GM18909 (cell line): ENCODE data around the gene WDR7.
A peak's percentile ranks its signal among the peaks of the same experiment; 100 is the strongest.

ENCODE experiments used
- ATAC-seq: cut with Tn5 transposase; IDR thresholded peaks from one replicate; pipeline ENCODE4 v1.9.1; 2021; ENCODE audit warnings: mild to moderate bottlenecking; ENCODE audit not compliant: unreplicated experiment, poor library complexity

WDR7 gene

DNA sequence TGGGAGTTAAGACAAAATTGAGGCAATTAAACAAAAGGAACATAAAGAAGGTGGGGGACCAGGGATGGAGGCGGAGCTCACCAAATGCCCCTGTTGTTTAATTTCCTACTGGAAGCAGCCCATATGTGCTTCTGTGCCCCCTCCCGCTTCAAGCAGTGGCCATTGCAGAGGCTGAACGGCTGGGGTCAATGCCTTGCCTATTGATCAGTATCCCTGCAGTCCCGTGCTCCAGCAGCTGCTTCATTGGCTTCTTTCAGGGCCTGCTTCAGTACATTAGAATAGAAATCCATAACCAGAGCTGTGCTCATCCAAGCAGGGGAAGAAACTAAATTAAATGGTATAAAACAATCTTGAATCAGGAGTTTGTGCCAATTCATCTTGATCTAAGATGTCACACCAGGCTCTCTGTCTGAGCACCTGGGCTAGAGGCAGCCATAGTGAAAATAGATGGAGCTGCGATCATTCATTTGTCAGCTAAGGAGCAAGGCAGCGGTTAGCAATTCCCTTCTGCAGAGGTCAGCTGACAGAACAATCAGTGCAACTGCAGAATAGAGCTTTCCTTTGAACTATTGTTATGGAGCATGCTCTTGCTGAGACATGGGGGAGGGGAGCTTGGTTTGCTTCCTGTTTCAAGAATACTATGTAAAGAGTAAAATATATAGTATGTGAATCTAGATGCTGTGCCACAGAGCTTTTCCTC lies 222.4 kb downstream of the WDR7 start:
- no peak for ATAC-seq

DNA sequence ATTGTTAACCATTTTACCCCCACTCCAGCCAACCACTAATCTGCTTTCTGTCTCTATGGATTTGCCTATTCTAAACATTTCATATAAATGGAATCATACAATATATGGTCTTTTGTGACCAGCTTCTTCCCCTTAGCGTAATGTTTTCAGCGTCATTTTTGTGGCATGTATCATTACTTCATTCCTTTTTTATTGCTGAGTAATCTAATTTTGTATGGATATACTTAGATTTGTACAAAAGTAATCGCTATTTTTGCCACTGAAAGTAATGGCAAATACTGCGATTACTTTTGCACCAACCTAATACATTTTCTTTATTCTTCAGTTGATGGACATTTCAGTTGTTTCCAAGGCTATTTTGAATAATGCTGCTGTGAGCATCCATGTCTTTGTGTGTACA lies 227.6 kb downstream of the WDR7 start:
- no peak for ATAC-seq

DNA sequence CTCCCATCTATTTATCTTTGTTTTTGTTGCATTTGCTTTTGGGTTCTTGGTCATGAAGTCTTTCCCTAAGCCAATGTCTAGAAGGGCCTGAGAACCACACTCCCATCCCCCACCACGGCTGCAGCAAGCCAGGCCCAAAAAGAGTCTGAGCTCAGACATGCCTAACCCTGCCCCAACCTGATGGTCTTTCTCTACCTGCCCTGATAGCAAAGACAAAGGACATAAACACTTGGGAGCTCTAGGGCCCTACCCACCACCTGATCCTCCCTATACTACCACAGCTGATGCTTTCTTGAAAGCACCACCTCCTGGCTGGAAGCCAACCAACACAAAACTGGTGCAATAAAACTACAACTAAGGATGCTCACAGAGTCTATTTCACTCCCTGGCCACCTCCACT lies 233.4 kb downstream of the WDR7 start:
- ATAC-seq, result no peak

DNA sequence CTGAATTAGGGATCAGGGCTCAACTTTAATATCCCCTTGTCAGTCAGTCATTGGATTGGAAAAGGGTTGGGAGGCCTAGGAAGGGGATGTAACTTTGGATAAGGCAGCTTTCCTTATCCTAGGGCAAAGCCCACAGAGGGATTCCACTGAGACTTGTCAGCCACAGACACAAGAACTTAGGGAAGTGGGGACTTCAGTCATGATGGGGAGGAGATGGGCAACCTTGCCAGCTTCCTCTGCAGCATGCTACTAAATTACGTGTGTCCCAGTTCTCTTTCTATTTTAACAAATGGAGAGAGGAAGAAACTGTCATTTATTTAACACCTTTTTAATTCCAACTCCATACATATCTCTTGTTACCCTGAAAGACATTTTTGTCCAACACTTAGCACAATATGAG lies 237.8 kb downstream of the WDR7 start:
- ATAC-seq, result no peak

DNA sequence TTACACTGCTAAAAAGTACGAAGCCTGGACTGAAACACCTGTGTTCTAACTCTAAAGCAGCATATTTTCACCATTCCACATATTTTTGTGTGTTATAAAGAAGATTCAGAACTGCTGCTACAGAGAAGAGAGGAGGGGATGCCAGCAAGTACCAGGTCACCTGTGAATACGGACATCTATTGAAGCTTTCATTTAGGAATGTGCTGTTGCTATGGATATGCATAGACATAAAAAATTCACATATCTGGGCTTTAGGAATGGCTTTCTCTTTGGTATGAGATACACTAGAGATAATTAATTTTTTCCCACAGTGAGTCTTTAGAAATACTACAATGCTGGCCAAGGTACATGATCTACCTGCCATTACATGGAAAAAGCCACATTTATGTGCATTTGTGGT lies 238.5 kb downstream of the WDR7 start:
- ATAC-seq, result no peak

DNA sequence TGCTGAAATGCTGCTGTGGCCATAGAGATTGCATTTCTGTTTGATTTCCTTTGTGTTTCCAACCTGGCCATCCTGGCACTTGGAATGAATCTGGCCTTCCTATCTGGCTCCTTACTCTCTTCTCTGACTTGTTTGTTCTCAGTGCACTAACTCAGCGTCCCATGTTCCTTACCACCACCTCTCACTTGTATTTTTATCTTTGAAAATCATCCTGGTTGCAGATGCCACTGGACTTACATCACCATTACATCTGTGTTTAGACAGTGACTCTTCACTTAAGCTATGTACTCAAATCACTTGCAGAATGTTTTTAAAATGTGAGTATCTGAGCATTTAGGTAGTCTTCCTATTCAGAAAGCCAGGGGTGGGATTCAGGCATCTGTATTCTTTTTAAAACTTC lies 239.5 kb downstream of the WDR7 start:
- ATAC-seq, result no peak

DNA sequence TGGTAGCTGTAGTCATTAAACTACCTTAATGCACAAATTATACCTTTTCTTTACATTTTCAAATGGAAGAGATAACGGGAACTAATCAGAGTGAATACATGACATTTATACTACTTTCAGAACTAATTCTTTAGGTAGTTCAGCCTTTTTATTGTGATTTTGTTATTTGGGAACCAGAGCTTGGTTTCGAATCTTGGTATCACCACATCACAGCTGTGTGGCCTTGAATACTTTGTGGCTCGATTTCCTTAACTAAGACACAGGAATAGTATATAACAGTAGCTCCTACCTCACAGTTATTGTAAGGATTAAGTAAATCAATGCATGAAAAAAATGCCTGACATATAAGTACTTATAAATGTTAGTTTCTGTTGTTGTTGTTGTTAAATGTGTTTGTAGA lies 240.0 kb downstream of the WDR7 start:
- no peak for ATAC-seq

DNA sequence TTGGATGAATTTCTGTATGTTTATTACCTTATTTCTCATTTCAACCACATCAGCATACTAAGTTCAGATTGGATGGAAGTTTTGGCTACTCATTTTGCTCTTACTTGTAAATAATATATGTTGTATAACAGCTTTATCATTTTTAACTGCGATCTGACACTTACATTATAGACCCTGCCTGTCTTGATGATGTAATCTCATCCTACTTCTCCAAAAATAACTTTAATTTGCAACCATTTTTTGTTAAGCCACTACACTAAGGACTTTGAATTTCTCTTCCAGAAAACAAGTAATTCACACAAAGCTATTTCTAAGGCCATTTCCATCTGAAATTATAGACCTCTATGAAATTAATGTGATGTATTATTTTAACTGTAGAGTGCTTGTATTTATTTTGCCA lies 240.7 kb downstream of the WDR7 start:
- ATAC-seq, result no peak

DNA sequence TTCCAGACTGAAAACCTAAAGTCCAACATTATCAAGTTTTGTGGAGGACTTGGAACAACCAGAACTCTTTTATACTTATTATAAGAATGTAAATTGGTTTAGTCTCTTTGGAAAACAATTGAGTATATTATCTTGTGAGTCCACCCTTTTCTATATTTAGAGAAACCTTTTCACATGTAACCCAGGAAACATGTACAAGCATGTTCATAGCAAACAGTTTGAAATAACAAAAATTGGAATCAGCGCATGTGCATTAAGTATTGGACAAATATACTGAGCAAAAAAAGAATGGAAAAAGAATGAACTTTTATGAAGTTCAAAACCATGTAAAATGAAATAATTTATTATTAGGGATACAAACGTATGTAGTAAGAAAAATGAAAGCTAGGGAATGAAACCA lies 246.0 kb downstream of the WDR7 start:
- ATAC-seq, result no peak

DNA sequence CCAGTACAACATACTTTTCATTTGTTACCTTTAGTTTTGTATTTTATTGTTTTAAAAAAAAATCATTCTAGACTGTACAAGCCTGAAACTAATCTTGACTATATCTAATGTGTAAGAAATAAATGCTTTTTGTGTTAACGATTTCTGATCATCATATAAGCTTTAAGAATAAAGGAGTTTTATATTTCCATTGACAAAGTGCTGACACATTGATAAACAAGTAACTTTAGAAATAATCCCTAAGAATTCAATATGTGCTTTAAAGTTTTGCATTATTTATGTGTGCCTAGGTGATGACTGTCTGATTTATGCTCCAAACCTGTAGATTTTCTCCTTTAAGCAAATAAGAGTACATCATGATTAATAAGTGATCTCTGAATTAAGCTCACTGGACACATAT lies 248.5 kb downstream of the WDR7 start:
- ATAC-seq, result no peak

DNA sequence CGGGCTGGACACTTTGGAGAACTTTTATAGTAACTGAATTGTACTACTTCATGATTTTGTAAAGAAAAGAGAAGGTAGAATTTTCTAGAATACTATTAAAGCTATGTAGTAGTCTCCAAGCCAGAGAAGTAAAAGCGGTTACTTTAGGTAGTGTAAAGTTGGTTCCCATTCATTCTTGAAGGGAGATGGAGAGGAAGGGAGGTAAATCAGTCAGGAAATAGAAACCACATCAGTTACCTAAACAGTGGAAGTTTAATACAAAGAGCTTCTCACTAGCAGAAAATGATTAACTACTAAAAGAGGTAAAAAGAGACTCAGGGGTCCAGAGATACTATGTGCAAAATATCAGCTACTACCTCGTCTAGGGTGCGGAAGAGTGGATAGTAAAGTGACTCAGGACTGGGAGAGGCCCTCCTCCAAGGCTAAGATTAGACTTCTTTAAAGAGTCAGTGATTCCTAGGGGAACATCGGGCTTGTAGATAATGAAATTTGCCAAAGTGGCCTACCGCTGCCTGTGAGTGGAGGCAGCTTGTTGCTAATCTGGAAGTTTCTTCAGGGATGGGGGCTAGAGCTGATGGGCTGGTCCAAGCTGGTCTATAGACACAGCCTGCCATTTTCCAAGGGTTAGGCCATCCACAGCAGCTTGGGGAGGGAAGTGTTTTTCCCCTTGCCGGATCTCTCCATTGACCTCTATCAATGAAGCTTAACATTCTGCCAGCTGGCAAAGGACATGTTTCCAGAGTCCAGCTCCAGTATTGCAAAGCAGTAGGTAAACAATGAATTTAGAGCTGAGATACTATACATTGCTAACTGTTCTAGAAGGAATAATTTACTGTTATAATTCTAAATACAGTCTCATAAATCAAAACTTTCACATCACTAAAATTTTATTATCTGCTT lies 249.3 kb downstream of the WDR7 start:
- no peak for ATAC-seq

DNA sequence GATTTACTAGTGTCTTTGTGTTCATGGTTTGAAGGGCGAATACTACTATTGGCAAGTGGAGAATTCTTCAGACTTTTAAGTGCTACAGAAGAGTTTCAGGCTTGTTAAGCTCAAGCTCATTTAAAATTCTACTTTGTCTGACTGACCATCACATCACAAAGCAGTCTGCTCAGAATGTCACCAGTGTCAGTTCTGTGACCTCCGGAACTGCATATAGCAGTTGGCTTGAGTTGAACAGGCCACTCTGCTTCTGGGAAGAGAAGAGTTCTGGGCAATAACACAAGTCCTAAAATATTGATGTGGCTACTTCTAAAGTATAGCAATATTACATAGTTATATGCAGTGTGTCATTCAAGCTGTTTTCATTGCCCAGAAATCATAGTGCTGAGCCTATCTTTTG lies 250.8 kb downstream of the WDR7 start:
- ATAC-seq, result no peak

DNA sequence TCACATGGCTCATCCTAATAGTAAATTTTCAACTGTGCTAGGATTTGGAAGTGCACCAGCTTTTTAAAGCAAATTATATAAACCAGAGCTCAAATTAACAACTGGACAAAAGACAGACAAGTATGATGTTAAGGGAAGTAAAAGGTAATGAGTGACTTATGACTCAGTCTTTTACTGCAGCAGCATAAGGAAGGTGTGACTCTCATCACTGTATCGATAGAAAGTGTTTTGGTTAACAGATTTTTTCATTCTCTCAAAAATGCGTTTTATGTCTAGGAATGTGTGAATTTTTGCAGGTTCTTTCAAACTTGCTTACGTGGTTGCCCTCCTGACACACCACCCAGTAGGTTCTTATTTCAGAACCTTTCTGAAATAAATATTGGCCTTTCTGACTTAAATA lies 251.5 kb downstream of the WDR7 start:
- peak; percentile 53 for ATAC-seq

DNA sequence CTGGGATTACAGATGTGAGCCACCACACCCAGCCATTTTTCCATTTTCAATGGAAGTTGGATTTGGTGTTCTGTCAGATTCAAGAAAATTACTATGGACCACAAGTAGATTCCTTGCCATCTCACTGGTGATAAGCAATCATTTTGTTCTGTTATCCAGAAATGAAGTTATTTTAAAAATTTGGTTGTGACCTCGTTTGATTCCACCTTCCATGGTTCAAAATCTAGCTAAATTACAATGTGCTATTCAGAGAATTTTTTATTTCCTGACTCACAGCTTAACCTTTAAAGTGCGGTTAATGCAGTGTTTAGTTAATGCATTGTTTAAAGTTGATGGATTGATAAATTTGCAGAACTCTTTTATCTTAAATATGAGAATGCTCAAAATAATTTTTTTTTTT lies 252.5 kb downstream of the WDR7 start:
- no peak for ATAC-seq

DNA sequence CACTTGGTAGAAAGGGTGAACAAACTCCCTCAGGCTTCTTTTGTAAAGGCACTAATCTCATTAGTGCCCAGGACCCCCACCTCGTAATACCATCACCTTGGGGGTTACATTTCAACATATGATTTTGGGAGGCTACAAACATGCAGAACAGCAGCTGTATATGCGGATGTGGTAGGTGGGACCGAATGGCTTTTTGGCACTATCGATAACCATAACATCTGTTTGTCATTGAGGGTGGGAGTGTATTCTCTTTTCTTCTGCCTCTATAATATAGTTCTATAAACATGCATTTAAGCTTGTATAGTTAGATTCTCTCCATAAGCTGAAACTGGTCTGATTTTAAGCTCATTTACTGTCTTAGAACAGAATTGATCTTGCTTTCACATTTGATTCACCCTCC lies 256.6 kb downstream of the WDR7 start:
- ATAC-seq, result no peak

DNA sequence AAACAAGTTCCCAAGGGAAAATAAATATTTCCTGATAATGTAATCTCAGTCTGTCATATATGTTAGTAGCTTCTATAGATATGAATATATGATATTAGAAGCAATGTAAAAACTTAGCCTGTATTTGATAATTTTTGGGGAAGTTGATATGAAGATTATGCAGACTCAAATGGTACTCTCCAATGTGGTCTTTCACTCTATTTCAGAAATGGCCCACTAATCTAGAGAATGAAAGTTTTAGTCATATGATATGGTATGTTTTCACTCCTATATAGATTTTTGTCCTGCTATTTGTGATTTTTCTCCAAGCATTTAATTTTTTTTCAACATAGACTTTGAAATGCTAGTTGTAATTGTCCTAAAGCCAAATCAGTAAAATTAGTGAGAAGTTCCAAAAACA lies 259.1 kb downstream of the WDR7 start:
- ATAC-seq, result no peak

DNA sequence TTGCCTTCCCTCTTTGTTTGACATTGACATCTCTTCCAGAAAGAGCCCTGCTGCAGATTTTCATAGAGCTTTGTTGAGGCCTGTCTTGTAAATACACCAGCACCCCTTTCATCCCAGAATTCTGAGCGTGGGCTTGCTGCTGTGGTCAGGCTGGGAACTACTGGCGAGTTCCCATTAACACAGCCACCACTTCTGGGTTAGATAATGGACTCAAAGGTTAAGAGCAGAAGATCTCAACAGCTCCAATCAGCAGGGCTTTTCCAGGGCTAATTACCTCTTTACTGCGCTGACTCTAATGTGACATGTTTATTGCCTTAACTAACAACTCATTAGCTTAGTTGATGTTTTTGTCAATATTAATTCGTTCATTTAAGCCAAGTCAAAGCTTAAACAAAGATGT lies 259.8 kb downstream of the WDR7 start:
- ATAC-seq, result no peak

DNA sequence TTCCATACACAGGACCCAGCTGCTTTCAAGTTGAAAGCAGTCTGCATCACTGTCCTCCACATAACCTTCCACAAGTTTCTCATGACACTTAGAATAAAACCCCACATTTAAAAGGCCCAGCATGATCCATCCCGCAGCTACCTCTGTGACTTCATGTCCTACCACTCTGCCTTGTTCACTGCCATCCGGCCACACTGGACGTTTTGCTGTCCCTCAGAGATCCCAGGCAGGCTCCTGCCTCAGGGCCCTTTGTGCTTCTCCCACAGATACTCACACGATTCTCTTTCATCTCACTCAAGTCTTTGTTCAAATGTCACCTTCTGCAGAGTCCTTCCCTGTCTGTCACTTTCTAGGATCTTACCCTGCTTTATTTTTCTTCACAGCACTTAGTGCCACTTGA lies 262.8 kb downstream of the WDR7 start:
- no peak for ATAC-seq

DNA sequence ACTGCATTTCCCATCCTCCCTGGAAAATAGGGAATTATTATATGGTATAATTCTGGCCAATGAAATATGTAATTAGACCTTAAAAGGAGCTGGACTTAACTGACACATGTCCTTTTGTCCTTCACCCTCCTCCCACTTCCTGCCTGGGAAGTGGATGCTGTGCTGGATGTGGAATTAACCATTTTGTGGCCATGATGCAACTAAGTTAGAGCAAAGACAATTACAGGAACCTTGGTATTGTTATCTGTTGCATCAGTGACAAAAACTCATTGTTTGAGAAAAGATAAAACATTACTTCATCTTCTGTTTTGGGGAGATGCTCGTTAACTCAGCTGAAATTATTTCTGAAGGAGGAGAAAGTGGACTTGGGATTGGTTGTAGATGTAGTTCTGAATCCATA lies 268.0 kb downstream of the WDR7 start:
- ATAC-seq, result no peak

DNA sequence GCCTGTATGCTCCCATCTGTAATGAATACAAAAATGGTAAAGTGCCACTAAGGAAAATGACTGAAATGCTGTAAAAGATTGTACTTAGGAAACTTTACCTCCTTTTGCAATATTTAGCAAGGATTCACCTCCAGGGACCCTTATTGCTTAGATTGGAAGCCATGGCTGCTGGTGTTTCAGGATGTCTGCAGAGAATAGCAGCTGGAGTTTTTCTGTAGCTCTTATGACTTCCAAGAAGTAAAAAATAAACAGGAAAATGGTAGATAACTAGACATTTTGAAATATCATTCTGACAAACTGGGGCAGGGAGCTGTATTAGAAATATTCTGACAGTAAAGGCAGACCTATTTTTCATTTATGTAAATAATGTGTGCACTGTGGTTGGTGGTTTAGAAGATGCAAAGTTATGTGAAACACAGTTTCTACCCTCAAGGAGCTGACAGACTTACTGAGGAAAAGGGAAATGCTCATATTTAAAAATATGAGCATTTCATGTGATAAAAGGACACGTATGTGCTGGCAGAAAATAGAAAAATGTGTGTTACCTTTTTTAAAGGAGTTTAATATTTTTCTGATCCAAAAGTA lies 270.8 kb downstream of the WDR7 start:
- ATAC-seq, result peak; percentile 77

DNA sequence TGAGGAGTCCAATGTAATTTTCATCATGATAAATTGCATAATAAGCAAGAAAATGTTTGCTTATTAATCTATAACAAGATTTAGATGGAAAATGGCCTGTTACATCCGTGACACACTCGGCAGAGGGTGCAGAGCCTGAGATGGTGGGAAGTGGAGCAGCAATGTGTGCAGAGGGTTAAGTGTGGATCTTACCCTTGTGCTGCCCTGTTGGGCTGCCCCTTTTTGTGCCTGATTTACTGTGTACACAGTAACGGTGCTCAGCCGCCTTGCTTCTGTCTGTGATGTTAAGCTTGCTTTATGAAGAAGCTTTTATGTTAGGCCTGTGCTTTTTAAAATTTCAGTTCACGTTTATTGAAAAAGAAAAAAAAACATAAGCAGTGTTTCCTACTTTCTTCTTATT lies 275.6 kb downstream of the WDR7 start:
- ATAC-seq, result no peak

DNA sequence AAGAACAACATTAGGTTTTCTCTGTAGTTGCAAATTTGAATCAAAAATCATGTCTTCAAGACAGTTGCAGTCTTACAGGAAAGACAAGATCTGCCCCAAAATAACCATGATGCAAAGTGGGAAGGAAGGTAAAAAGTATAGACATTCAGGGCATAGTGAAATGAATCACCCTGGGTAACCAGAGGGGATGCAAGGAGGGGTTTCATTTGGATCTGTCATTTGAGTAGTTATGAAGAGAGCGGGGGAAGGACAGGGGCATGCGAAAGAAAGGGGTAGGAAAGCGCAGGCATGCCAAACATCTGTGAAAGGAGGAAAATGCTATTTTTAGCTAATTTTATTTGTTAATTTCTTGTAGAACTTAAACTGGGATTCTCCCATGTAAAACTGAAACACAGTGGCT lies 276.6 kb downstream of the WDR7 start:
- ATAC-seq, result no peak
